Osteocyte (in vitro differentiated cells): ENCODE measurements around the gene DCBLD1. TPM values are rescaled to one million over a fixed set of nuclear protein-coding genes. Genes with fewer than 3 reads are reported as not detected.

Source experiments
- DNase-seq: peaks from one replicate; pipeline ENCODE4 v3.0.0; 2021; ENCODE audit warnings: mixed read lengths; ENCODE audit not compliant: unreplicated experiment; ENCODE audit errors: extremely low spot score
- H3K27ac Mint-ChIP-seq: one replicate; pipeline ENCODE4 v1.8.0; 2021; ENCODE audit warnings: mild to moderate bottlenecking, mixed read lengths; ENCODE audit not compliant: unreplicated experiment
- H3K27me3 Mint-ChIP-seq: one replicate; pipeline ENCODE4 v1.8.0; 2021; ENCODE audit warnings: mixed read lengths; ENCODE audit not compliant: unreplicated experiment
- H3K36me3 Mint-ChIP-seq: one replicate; pipeline ENCODE4 v1.8.0; 2021; ENCODE audit warnings: mixed read lengths; ENCODE audit not compliant: unreplicated experiment
- H3K4me1 Mint-ChIP-seq: one replicate; pipeline ENCODE4 v1.8.0; 2021; ENCODE audit warnings: mixed read lengths; ENCODE audit not compliant: unreplicated experiment
- H3K4me3 Mint-ChIP-seq: one replicate; pipeline ENCODE4 v1.8.0; 2021; ENCODE audit warnings: mild to moderate bottlenecking, moderate library complexity, mixed read lengths; ENCODE audit not compliant: unreplicated experiment
- H3K9me3 Mint-ChIP-seq: one replicate; pipeline ENCODE4 v1.8.0; 2021; ENCODE audit warnings: mixed read lengths; ENCODE audit not compliant: unreplicated experiment
- total RNA-seq: library from RNA; stranded (reverse); gene quantifications from 2 replicates; pipeline ENCODE4 v1.2.1, GENCODE V29; 2021
- TF ChIP-seq, protein P1 (sequence below): fragments of 200-600 bp; sonication (generic); IDR thresholded peaks from 2 replicates; pipeline ENCODE4 v1.5.0; 2021; ENCODE audit warnings: antibody characterized with exemption, mild to moderate bottlenecking, moderate library complexity

The DCBLD1 gene
- total RNA-seq, 1 donor from 2014 or later, result 12.2 TPM

DNA sequence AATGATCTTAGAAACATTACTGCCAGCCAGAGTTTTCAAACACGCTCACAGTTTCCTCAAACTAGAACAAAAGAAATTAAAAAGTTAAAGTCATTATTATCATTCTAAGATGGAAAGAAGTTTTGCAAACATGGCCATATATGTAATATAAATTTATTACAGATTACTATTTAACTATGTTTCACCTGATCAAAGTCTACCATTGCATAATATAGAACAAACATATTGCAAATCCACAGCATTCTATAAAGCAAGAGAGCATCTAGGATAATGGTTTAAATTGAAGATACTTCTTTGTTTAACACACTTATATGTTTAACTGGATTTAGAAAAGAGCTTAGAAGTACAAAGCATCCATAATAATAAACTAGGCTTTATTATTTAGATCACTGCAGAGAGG is 26.2 kb upstream of the DCBLD1 start:
- no peak overlapping the region for H3K27ac Mint-ChIP-seq
- no peak overlapping the region for H3K4me3 Mint-ChIP-seq
- H3K27me3 Mint-ChIP-seq, result no peaks in the 10 kb centered on the region
- H3K9me3 Mint-ChIP-seq, result no peaks in the 10 kb centered on the region
- TF ChIP-seq, protein P1, sequence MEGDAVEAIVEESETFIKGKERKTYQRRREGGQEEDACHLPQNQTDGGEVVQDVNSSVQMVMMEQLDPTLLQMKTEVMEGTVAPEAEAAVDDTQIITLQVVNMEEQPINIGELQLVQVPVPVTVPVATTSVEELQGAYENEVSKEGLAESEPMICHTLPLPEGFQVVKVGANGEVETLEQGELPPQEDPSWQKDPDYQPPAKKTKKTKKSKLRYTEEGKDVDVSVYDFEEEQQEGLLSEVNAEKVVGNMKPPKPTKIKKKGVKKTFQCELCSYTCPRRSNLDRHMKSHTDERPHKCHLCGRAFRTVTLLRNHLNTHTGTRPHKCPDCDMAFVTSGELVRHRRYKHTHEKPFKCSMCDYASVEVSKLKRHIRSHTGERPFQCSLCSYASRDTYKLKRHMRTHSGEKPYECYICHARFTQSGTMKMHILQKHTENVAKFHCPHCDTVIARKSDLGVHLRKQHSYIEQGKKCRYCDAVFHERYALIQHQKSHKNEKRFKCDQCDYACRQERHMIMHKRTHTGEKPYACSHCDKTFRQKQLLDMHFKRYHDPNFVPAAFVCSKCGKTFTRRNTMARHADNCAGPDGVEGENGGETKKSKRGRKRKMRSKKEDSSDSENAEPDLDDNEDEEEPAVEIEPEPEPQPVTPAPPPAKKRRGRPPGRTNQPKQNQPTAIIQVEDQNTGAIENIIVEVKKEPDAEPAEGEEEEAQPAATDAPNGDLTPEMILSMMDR, result no peak
- no peak for DNase-seq
- H3K4me1 Mint-ChIP-seq, result peaks cover under 1% of the 10 kb centered on the region
- H3K36me3 Mint-ChIP-seq, result no peaks in the 10 kb centered on the region

DNA sequence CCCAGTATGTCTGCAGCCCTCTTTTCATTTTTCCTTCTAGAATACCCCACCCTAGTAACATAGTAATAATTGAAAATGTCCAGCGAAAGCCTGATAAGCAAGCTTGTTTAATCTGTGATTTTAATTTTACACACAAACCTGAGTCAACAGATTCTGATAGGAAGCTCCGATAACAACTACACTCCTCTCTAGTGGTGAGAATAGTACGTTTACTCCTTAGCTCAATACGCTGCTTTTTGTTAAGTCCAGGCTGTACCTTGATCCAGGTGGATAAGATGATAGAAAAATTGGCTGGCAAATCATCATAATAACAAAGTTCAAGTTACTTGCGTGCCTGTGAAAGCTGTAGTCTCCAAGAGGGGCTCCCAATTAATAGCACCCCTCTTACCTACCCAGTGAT is 25.5 kb upstream of the DCBLD1 start:
- DNase-seq, result no peak
- Mint-ChIP-seq H3K9me3 (no peaks in the 10 kb centered on the region), H3K4me1 (no peaks in the 10 kb centered on the region), H3K36me3 (no peaks in the 10 kb centered on the region), H3K27ac (no peak overlapping the region), H3K4me3 (no peak overlapping the region), H3K27me3 (no peaks in the 10 kb centered on the region)
- TF ChIP-seq, protein P1, result no peak

GRCh38 chr6:117459204-117459944 is 23.1 kb upstream of the DCBLD1 start:
- H3K27me3 Mint-ChIP-seq, result no peaks in the 10 kb centered on the region
- TF ChIP-seq, protein P1, result no peak
- no peak overlapping the region for H3K4me3 Mint-ChIP-seq
- H3K4me1 Mint-ChIP-seq, result peaks cover 11% of the 10 kb centered on the region
- H3K27ac Mint-ChIP-seq, result no peak overlapping the region
- no peak for DNase-seq
- H3K9me3 Mint-ChIP-seq, result no peaks in the 10 kb centered on the region
- H3K36me3 Mint-ChIP-seq, result no peaks in the 10 kb centered on the region

DNA sequence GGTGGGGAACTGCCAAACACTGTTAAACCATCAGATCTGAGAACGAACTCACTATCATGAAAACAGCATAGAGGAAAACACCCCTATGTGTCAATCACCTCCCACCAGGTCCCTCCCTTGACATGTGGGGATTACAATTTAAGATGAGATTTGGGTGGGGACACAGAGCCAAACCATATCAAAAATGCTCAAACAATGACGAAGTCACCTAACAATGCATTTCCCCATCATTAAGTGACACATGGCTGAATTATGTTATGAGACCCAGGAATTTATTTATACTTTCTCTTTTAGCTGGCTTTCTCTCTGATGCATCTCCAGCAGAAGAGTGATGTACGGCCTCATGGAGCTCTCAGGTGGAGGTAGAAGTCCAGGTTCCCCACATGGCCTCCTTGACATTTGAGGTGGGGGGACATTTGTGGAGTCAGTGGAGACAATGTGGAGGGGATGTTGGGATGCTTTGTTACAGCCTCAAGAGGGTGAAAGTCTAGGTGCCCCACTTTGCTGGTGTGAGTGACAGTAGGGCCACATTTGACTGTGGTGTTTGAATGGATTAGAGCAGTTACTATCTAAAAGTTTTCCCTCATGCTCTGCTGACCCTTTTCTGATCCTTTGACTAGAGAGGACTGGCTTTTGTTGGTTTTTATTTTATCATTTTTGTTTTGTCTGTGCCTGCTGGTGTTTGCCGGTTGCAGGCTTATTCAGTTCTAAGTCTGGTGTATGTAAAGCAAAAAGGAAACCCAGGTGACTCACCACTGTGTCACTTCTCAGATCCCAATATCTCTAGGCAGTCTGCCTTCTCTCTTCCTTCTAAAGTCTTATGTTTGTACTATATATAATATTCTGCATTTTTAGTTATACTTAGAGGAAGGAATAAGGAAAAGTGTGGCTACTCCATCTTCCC is 18.5 kb upstream of the DCBLD1 start:
- TF ChIP-seq, protein P1, result no peak
- Mint-ChIP-seq H3K4me3 (no peak overlapping the region), H3K4me1 (peaks cover 14% of the 10 kb centered on the region), H3K27me3 (no peaks in the 10 kb centered on the region), H3K9me3 (no peaks in the 10 kb centered on the region), H3K27ac (peak overlapping the region; percentile 66), H3K36me3 (no peaks in the 10 kb centered on the region)
- no peak for DNase-seq

DNA sequence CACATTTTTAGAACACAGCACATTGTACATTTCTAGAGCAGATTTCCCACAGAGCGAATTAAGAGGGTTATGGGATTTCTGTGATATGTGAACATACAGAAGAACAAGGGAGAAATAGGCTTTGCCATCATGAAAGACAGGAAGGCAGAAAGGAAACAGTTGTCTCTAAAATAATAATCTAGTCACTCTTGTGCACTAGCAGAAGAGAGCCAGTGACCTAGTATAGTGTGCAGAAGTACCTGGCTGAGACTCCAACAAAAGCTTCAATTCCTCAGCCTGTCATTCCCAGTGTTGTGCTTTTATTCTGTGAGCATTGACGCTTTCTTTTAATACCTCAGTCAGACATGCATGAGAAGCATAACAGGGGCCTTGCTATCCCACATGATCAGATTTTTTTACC is 17.8 kb upstream of the DCBLD1 start:
- DNase-seq, result no peak
- H3K27me3 Mint-ChIP-seq, result no peaks in the 10 kb centered on the region
- H3K4me1 Mint-ChIP-seq, result peaks cover 14% of the 10 kb centered on the region
- peak overlapping the region; percentile 66 for H3K27ac Mint-ChIP-seq
- no peaks in the 10 kb centered on the region for H3K9me3 Mint-ChIP-seq
- no peak overlapping the region for H3K4me3 Mint-ChIP-seq
- TF ChIP-seq, protein P1, result no peak
- H3K36me3 Mint-ChIP-seq, result no peaks in the 10 kb centered on the region
